ENCODE measurements around the gene ZNF174. TPM values are rescaled to one million over a fixed set of nuclear protein-coding genes. Genes with fewer than 3 reads are reported as not detected.
A peak's percentile ranks its signal among the peaks of the same experiment; 100 is the strongest.

Gene ZNF174
- total RNA-seq, 4 donors from 2014 or later, result 8.4 to 14.9 (median 9.7) TPM

DNA sequence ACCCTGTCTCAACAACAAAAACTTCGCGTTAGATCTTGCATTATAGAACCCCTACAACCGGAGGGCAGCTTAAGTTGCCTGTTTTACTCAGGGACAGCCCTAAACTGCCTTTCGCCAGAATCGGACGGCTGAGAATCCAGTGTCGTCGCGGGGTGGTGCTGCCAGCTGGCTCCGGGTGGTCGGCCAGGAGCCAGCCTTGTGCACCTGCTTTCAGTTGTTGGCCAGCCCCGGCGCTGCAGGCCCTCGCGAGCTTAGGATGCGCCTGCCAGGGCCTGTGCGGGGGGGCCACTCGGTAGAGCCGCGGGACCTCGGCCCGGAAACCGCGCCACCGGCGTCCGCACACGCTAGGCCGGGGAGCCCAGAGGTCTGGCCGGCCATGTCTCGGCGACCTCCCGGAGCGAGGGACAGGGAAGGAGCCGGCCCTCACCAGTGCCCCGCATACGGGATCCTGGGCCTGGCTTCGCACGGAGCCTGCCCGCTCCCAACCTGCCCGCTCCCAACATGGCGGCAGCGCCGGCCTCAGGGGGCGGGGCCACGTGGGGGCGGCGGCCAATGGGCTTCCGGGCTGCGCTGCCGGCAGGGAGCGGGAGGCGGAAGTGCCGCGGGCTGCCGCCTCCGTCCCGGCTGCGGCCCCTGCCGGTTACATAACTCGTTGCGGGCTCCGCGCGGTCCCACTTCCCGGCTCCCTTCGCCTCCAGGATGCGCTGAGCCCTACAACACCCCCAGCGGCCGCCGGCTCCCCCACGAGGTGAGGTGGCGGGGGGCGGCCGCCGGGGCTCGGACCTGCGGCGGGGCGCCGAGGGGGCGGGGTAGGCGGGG, 56.6 kb downstream of the ZNF174 start:
- DNase-seq (ENCODE audit: low spot score in 2 of 2), result peak; percentile 88 to 92
- TF ChIP-seq POLR2A (IDR thresholded peaks at IDR 0.05), result peak; percentile 36 to 37
- no peak for TF ChIP-seq EP300 (IDR thresholded peaks at IDR 0.05)
- TF ChIP-seq POLR2AphosphoS5 (IDR thresholded peaks at IDR 0.05), result peak in 2 of 3 donors; percentile 20 to 64
- TF ChIP-seq, protein P1, sequence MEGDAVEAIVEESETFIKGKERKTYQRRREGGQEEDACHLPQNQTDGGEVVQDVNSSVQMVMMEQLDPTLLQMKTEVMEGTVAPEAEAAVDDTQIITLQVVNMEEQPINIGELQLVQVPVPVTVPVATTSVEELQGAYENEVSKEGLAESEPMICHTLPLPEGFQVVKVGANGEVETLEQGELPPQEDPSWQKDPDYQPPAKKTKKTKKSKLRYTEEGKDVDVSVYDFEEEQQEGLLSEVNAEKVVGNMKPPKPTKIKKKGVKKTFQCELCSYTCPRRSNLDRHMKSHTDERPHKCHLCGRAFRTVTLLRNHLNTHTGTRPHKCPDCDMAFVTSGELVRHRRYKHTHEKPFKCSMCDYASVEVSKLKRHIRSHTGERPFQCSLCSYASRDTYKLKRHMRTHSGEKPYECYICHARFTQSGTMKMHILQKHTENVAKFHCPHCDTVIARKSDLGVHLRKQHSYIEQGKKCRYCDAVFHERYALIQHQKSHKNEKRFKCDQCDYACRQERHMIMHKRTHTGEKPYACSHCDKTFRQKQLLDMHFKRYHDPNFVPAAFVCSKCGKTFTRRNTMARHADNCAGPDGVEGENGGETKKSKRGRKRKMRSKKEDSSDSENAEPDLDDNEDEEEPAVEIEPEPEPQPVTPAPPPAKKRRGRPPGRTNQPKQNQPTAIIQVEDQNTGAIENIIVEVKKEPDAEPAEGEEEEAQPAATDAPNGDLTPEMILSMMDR (IDR thresholded peaks at IDR 0.05), result peak in 1 of 2 donors; percentile 62
- no peaks in the 10 kb centered on the region for H3K27me3 ChIP-seq
- H3K4me3 ChIP-seq, result peak overlapping the region; percentile 59
- no peaks in the 10 kb centered on the region for H3K9me3 ChIP-seq
- WGBS, result no CpG with 5 or more reads among the region's 83 CpGs
- peaks cover 57% of the 10 kb centered on the region for H3K4me1 ChIP-seq
- no peaks in the 10 kb centered on the region for H3K36me3 ChIP-seq
- peak overlapping the region; percentile 95 for H3K27ac ChIP-seq

DNA sequence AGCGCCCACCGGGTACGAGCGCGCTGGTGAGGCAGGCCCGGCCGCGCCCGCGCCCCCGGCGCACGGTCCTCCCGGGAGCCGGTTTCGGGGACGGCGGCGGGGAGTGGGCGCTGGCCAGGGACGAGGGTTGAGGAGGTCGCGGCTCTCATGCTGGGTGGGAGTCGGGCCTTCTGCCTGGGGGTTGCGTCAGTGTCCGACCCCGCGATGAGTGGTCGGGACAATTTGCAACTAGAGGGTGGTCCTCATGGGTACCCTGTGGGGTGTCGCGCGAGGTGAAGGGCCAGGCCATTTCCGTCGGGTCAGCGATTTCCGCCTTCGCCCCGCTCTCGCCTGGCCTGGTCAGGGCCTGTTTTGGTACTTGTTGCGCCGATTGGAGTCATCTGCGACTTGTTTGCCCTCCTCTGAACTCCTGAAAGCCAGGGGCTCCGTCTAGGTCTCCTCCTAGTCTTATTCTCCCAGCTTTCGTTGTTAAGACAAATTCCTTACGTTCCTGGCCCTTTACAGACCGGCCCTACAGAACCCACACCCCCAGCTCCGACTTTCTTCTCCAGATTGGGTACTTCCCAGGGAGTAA, 57.4 kb downstream of the ZNF174 start:
- H3K9me3 ChIP-seq, result no peaks in the 10 kb centered on the region
- TF ChIP-seq, protein P1 (IDR thresholded peaks at IDR 0.05), result no peak
- TF ChIP-seq POLR2A (IDR thresholded peaks at IDR 0.05) (no peak), POLR2AphosphoS5 (IDR thresholded peaks at IDR 0.05) (no peak), EP300 (IDR thresholded peaks at IDR 0.05) (no peak)
- peak overlapping the region; percentile 59 for H3K4me3 ChIP-seq
- H3K27ac ChIP-seq, result peak overlapping the region; percentile 95
- peaks cover 57% of the 10 kb centered on the region for H3K4me1 ChIP-seq
- DNase-seq (ENCODE audit: low spot score in 2 of 2), result no peak
- WGBS, result 1% methylated on average over 20 of the region's 47 CpGs
- no peaks in the 10 kb centered on the region for H3K27me3 ChIP-seq
- no peaks in the 10 kb centered on the region for H3K36me3 ChIP-seq

DNA sequence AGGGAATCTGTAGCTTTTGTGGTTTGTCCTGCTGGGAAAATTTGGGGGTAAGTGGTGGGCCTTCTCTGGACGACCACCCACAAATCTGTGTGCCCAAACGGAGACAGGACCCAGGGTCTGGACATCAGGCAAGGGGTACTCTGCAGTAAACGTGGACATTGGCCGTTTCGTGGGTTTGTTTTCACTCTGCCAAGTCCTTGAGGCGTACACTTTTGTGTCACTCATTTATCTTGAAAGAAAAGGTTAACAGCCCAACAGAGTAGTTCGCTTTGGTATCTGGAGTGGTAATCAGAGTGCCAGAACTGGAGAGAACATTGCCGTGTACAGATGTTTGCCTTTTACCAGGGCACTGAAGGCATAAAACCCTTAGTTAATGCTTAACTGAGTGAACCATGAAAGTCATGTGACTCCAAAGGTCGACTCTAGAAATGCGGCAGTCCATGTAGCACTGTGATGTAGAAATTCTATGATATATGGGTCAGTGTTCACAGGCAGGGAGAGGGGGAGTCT, 57.9 kb downstream of the ZNF174 start:
- WGBS, result 7% methylated on average over 5 of the region's 10 CpGs
- peak overlapping the region; percentile 59 for H3K4me3 ChIP-seq
- TF ChIP-seq POLR2AphosphoS5 (IDR thresholded peaks at IDR 0.05) (no peak), EP300 (IDR thresholded peaks at IDR 0.05) (no peak), POLR2A (IDR thresholded peaks at IDR 0.05) (no peak)
- peaks cover 57% of the 10 kb centered on the region for H3K4me1 ChIP-seq
- no peaks in the 10 kb centered on the region for H3K36me3 ChIP-seq
- peak overlapping the region; percentile 95 for H3K27ac ChIP-seq
- H3K9me3 ChIP-seq, result no peaks in the 10 kb centered on the region
- no peak for DNase-seq (ENCODE audit: low spot score in 2 of 2)
- H3K27me3 ChIP-seq, result no peaks in the 10 kb centered on the region

Other genes starting within 250 kb of the ZNF174 start
- gene OR1F1, start 213.0 kb upstream of the ZNF174 start, total RNA-seq, result not detected
- 1 to 10 TPM; 2.6 to 7.7 (median 4.8) TPM for gene ZNF200, start 166.1 kb upstream of the ZNF174 start, total RNA-seq
- gene MEFV, start 144.6 kb upstream of the ZNF174 start, total RNA-seq, result under 1 TPM in 3 of 4 donors, not detected in 1; 0.16 to 0.40 (median 0.17) TPM
- 10 to 100 TPM; 40.6 to 56.3 (median 45.1) TPM for gene ZNF263, start 117.7 kb upstream of the ZNF174 start, total RNA-seq
- 1 to 10 TPM; 1.9 to 4.3 (median 2.1) TPM for gene TIGD7, start 95.8 kb upstream of the ZNF174 start, total RNA-seq
- gene ZNF75A, start 95.7 kb upstream of the ZNF174 start, total RNA-seq, result 10 to 100 TPM; 13.8 to 40.4 (median 19.1) TPM
- under 1 TPM in 1 of 4 donors, not detected in 3; 0.34 TPM for gene OR2C1, start 45.3 kb upstream of the ZNF174 start, total RNA-seq
- 10 to 100 TPM in 3 of 4 donors, 1 to 10 TPM in 1; 9.7 to 20.9 (median 11.9) TPM for gene ZSCAN32, start 211 bp upstream of the ZNF174 start, total RNA-seq
- 1 to 10 TPM; 1.5 to 4.3 (median 2.4) TPM for gene ZNF597, start 42.3 kb downstream of the ZNF174 start, total RNA-seq
- gene NAA60, start 42.5 kb downstream of the ZNF174 start, total RNA-seq, result 10 to 100 TPM; 20.9 to 40.2 (median 26.4) TPM
- gene C16orf90, start 94.3 kb downstream of the ZNF174 start, total RNA-seq, result not detected
- gene CLUAP1, start 99.8 kb downstream of the ZNF174 start, total RNA-seq, result 10 to 100 TPM in 1 of 4 donors, 1 to 10 TPM in 3; 4.9 to 12.6 (median 6.6) TPM
- gene NLRC3, start 176.2 kb downstream of the ZNF174 start, total RNA-seq, result 1 to 10 TPM in 1 of 4 donors, under 1 TPM in 3; 0.16 to 1.2 (median 0.39) TPM
- gene SLX4, start 210.4 kb downstream of the ZNF174 start, total RNA-seq, result 1 to 10 TPM; 2.9 to 6.0 (median 4.5) TPM